HCT116 (cell line): Measurements from ENCODE around the gene ANO2. TPM values are rescaled to one million over a fixed set of nuclear protein-coding genes. Genes with fewer than 3 reads are reported as not detected.
"Not testable (repeated sequence)": the region's sequence is repeated elsewhere in the genome, so short reads cannot be mapped to it uniquely, and the experiment has no call there.

Experiments
- ATAC-seq: fragments of 200-7000 bp; cut with Tn5 transposase; 2 replicates; pipeline ENCODE4 v1.9.1; 2020; ENCODE audit warnings: mild to moderate bottlenecking, moderate library complexity
- BruUV-seq: library from RNA; stranded (reverse); fragments of 400-500 nt; replicated peaks from 2 replicates; lab custom pipeline; 2021; lab: Mats Ljungman, UMichigan
- CTCF ChIA-PET: fragments of 300-600 bp; sonication (Branson Sonifier 250); formaldehyde crosslinking; loops from one replicate; lab custom pipeline; 2021; ENCODE audit warnings: antibody characterized with exemption; lab: Charles Lee
- POLR2A ChIA-PET: fragments of 300-600, 350-600 bp; sonication (Branson Sonifier 250); formaldehyde crosslinking; loops from one replicate; lab custom pipeline; 2021; ENCODE audit warnings: antibody characterized with exemption; lab: Charles Lee
- RAD21 ChIA-PET, 2 experiments: fragments of 300-600 bp; sonication (Branson Sonifier 250); formaldehyde crosslinking; loops; one replicate each; lab custom pipeline; 2023; ENCODE audit warnings: low total read pairs in 2 of 2; ENCODE audit not compliant: uncharacterized antibody in 2 of 2, unreplicated experiment in 2 of 2, low non-redundant PET in 1 of 2; lab: Charles Lee
- DNase-seq: peaks from one replicate; pipeline ENCODE4 v3.0.0-alpha.2; 2010; ENCODE audit warnings: low read depth, low spot score
- H2AFZ ChIP-seq: fragments of 200-600 bp; shearing (Covaris generic), sonication (generic); 2 replicates; pipeline ENCODE4 v1.6.1; 2017; ENCODE audit warnings: low read depth, mixed run types, mixed read lengths, antibody characterized with exemption, low read length; ENCODE audit not compliant: poor library complexity, severe bottlenecking
- H3K27ac ChIP-seq: 2 replicates; pipeline ENCODE4 v1.5.1; 2012; ENCODE audit warnings: low read depth, low read length
- H3K27me3 ChIP-seq: fragments of 200-600 bp; sonication (generic); 2 replicates; pipeline ENCODE4 v1.6.1; 2016; ENCODE audit warnings: mixed run types, low read length, mixed read lengths; ENCODE audit not compliant: insufficient read depth
- H3K36me3 ChIP-seq, 2 experiments: fragments of 200-500 bp in 1 of 2; fragments of 200-600 bp in 1 of 2; sonication (Bioruptor generic) in 1 of 2; sonication (generic) in 1 of 2; 2 replicates each; pipeline versions ENCODE4 v1.5.1 to v1.6.1; 2014 to 2016; ENCODE audit warnings: low read length in 2 of 2, inconsistent platforms in 1 of 2, mixed read lengths in 1 of 2, mixed run types in 1 of 2; ENCODE audit not compliant: insufficient read depth in 2 of 2, control insufficient read depth in 1 of 2
- H3K4me1 ChIP-seq, 2 experiments: fragments of 200-600 bp in 1 of 2; sonication (generic) in 1 of 2; 2 replicates each; pipeline versions ENCODE4 v1.5.1 to v1.6.1; 2012 to 2017; ENCODE audit warnings: low read length in 2 of 2, inconsistent platforms in 1 of 2, mild to moderate bottlenecking in 1 of 2, mixed read lengths in 1 of 2, mixed run types in 1 of 2, moderate library complexity in 1 of 2; ENCODE audit not compliant: insufficient read depth in 2 of 2, control insufficient read depth in 1 of 2
- H3K4me2 ChIP-seq: fragments of 200-600 bp; sonication (generic); 2 replicates; pipeline ENCODE4 v1.6.1; 2017; ENCODE audit warnings: mixed run types, low read length, mixed read lengths
- H3K4me3 ChIP-seq, 2 experiments: fragments of 200-600 bp in 1 of 2; sonication (generic) in 1 of 2; replicated peaks in 1 of 2; 2 replicates each; pipeline ENCODE4 v1.5.1; 2011 to 2016; ENCODE audit warnings: low read length in 2 of 2, control low read depth in 1 of 2, low read depth in 1 of 2, mild to moderate bottlenecking in 1 of 2, mixed read lengths in 1 of 2, mixed run types in 1 of 2
- H3K79me2 ChIP-seq: fragments of 200-600 bp; sonication (generic); 2 replicates; pipeline ENCODE4 v1.6.1; 2017; ENCODE audit warnings: mild to moderate bottlenecking, mixed run types, low read length, moderate library complexity, mixed read lengths; ENCODE audit not compliant: insufficient read depth
- H3K9ac ChIP-seq: fragments of 200-600 bp; sonication (generic); 2 replicates; pipeline ENCODE4 v1.6.1; 2016; ENCODE audit warnings: low read length, mixed read lengths
- H3K9me2 ChIP-seq: fragments of 200-600 bp; sonication (generic), shearing (Covaris generic); 2 replicates; pipeline ENCODE4 v1.6.1; 2017; ENCODE audit warnings: mixed run types, mild to moderate bottlenecking, moderate library complexity; ENCODE audit not compliant: insufficient read depth
- H3K9me3 ChIP-seq, 2 experiments: fragments of 200-500 bp in 1 of 2; fragments of 200-600 bp in 1 of 2; sonication (Bioruptor generic) in 1 of 2; sonication (generic) in 1 of 2; 2 replicates each; pipeline ENCODE4 v1.6.1; 2014 to 2017; ENCODE audit warnings: low read length in 2 of 2, mixed read lengths in 2 of 2, inconsistent platforms in 1 of 2, low read depth in 1 of 2, mild to moderate bottlenecking in 1 of 2, mixed run types in 1 of 2, moderate library complexity in 1 of 2; ENCODE audit not compliant: control insufficient read depth in 1 of 2, insufficient read depth in 1 of 2
- H4K20me1 ChIP-seq: fragments of 200-600 bp; sonication (generic), shearing (Covaris generic); 2 replicates; pipeline ENCODE4 v1.6.1; 2017; ENCODE audit warnings: mixed run types, mild to moderate bottlenecking, moderate library complexity; ENCODE audit not compliant: insufficient read depth
- CBX3 ChIP-seq: IDR thresholded peaks from 2 replicates; pipeline ENCODE4 v1.6.1; 2012; ENCODE audit warnings: low read depth
- EGR1 ChIP-seq: IDR thresholded peaks from 2 replicates; pipeline ENCODE4 v1.6.1; 2012; ENCODE audit warnings: low read depth
- ELF1 ChIP-seq: IDR thresholded peaks from 2 replicates; pipeline ENCODE4 v1.6.1; 2012; ENCODE audit warnings: low read depth, borderline replicate concordance
- EZH2 ChIP-seq: fragments of 200-600 bp; sonication (generic); IDR thresholded peaks from 2 replicates; pipeline ENCODE4 v1.6.1; 2017; ENCODE audit warnings: antibody characterized with exemption, mixed run types
- FOSL1 ChIP-seq: IDR thresholded peaks from 2 replicates; pipeline ENCODE4 v1.6.1; 2012; ENCODE audit warnings: low read depth
- POLR2A ChIP-seq: IDR thresholded peaks from 2 replicates; pipeline ENCODE4 v1.7.0; 2011; ENCODE audit warnings: borderline replicate concordance; ENCODE audit not compliant: insufficient read depth, insufficient read length; ENCODE audit errors: extremely low read depth
- POLR2AphosphoS5 ChIP-seq: IDR thresholded peaks from 2 replicates; pipeline ENCODE4 v1.6.1; 2011; ENCODE audit warnings: mild to moderate bottlenecking, low read depth, low read length, moderate library complexity
- SRF ChIP-seq: IDR thresholded peaks from 2 replicates; pipeline ENCODE4 v1.6.1; 2012; ENCODE audit warnings: low read depth
- ZFX ChIP-seq: fragments of 450-650 bp; IDR thresholded peaks from 2 replicates; pipeline ENCODE4 v1.6.1; 2017
- intact Hi-C: fragments of 100-400 bp; cut with micrococcal nuclease; formaldehyde crosslinking; loops from 2 replicates; pipeline ENCODE4 v1.10.0; 2022
- total RNA-seq: library from RNA; stranded (reverse); gene quantifications from one replicate; pipeline ENCODE4 v1.2.1, GENCODE V29; 2021; ENCODE audit not compliant: unreplicated experiment

The ANO2 gene
- total RNA-seq, 1 experiment from 2014 or later: not detected

DNA sequence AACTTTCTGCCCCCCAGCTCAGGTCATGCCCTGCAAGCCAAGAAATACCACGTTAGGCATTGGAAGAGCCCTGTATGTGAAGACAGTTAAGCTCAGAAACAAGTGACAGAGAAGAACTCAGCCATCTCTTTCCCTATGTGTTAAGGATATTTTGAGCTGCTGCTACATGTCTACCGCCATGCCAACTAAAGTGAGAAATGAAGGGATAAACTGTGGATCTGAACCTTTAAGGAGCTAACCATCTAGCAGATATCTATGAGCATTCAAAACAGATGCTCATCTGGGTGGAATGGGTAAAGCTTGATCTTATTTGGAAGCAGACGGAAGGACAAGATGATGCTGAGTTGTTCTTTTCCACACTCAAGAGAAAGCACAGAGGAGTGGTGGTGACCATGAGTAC lies 262.5 kb downstream of the ANO2 start (continued):
- no peak for TF ChIP-seq ELF1
- no peak for TF ChIP-seq EZH2
- TF ChIP-seq CBX3: no peak
- TF ChIP-seq EGR1: no peak
- TF ChIP-seq, all 23 proteins: peak for 0

GRCh38 chr12:5678176-5678575 lies 266.9 kb downstream of the ANO2 start:
- Histone ChIP-seq H3K9ac (no peak overlapping the region), H2AFZ (no peak overlapping the region)
- TF ChIP-seq SRF: no peak
- no peak for TF ChIP-seq FOSL1
- no peak for TF ChIP-seq ZFX
- no peak for TF ChIP-seq POLR2AphosphoS5
- TF ChIP-seq POLR2A: no peak
- TF ChIP-seq ELF1: no peak
- TF ChIP-seq, all 23 proteins: peak for 0
- no peak for ATAC-seq
- CTCF ChIA-PET: no interaction called here
- Histone ChIP-seq H3K36me3 (no peaks in the 10 kb centered on the region), H3K79me2 (no peaks in the 10 kb centered on the region), H3K27me3 (peaks cover 72% of the 10 kb centered on the region), H3K4me2 (no peak overlapping the region), H3K4me1 (no peaks in the 10 kb centered on the region), H3K27ac (no peak overlapping the region), H4K20me1 (no peaks in the 10 kb centered on the region), H3K9me2 (no peaks in the 10 kb centered on the region), H3K4me3 (no peak overlapping the region), H3K9me3 (no peaks in the 10 kb centered on the region)
- POLR2A ChIA-PET: no interaction called here
- BruUV-seq: no TSS peak
- DNase-seq: no peak
- RAD21 ChIA-PET: no interaction called here
- intact Hi-C loops: no loop called here

DNA sequence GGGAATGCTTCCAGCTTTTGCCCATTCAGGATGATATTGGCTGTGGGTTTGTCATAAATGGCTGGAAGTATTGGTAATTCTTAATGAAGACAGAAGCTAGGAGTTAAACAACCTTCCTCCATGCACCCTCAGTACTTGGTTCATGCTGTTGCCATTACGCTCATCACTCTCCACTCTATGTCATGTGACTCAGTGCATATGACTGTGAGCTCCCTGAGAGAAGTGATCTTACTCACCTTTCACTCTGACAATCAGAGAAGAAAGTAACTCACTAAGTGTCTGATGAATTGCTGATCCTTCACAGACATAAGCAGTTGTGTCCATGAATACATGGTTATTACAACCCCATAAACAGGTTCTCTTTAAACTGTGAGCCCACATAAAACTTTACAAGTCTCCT lies 275.4 kb downstream of the ANO2 start:
- DNase-seq, H3K9me3 ChIP-seq, H3K79me2 ChIP-seq, RAD21 ChIA-PET, CTCF ChIA-PET, H3K27ac ChIP-seq, POLR2A ChIA-PET, ATAC-seq, H3K36me3 ChIP-seq, intact Hi-C loops, BruUV-seq, H3K9me2 ChIP-seq, H3K4me1 ChIP-seq, H3K4me2 ChIP-seq, H2AFZ ChIP-seq, H4K20me1 ChIP-seq, H3K4me3 ChIP-seq, H3K9ac ChIP-seq: not testable (repeated sequence)
- H3K27me3 ChIP-seq: peaks cover 15% of the 10 kb centered on the region; the same call in 1 of the 2 replicates
